NCI-H524 (cell line): ENCODE data around the gene ACP7.
"Not testable (repeated sequence)": the region's sequence is repeated elsewhere in the genome, so short reads cannot be mapped to it uniquely, and the experiment has no call there.

Source experiments
- DNase-seq, 2 experiments: peaks; one replicate each; lab custom pipeline; 2025; lab: John Stamatoyannopoulos, UW

ACP7 gene, protein sequence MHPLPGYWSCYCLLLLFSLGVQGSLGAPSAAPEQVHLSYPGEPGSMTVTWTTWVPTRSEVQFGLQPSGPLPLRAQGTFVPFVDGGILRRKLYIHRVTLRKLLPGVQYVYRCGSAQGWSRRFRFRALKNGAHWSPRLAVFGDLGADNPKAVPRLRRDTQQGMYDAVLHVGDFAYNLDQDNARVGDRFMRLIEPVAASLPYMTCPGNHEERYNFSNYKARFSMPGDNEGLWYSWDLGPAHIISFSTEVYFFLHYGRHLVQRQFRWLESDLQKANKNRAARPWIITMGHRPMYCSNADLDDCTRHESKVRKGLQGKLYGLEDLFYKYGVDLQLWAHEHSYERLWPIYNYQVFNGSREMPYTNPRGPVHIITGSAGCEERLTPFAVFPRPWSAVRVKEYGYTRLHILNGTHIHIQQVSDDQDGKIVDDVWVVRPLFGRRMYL

GRCh38 chr19:39083983-39084731 is at the start of gene ACP7:
ACP7 (plus strand) TSS chr19:39084368; CDS start chr19:39085270, 902 bp downstream.
- no peak for DNase-seq

DNA sequence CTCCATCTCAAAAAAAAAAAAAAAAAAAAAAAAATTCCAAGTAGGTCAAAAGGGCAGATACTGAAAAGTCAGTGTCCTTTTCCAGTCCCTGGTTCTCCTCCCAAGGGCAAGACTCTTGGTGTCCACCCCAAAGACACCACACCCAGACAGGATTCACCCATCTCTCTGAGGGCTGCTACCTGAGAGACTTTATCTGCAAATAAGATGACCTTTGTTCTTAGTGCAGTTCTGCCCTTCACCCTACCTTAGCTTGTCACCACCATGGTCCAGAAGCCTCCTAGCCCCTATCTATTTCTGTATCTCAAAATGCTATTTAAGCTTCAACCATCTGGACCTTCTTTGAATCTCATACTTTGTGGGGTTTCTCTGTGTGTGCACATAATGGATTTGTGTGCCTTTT is 47.6 kb upstream of the ACP7 start:
- no peak for DNase-seq

- no peak for DNase-seq
Observed at GRCh38 chr19:39037194-39037593, 47.0 kb upstream of the ACP7 start.

DNA sequence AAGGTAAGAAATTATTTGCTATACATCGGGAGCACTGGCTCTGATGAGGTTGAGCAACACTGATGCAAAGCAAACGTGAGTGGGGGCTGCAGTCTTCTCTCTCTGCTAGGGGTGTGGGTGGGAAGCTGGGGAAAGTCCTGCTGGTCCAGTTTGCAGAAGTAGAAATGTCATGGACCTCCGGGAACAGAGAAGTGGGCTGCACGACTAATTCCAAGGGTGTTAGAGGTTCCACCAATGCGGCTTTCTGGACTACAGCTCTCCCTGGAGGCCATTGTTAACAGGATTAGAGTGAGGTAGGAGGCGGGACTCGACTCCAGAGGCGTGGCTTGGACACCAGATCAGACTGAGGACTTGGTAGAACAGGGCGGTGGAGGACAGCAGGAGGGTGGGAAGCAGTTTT is 46.1 kb upstream of the ACP7 start:
- peak in 1 of 2 experiments; percentile 59 for DNase-seq

DNA sequence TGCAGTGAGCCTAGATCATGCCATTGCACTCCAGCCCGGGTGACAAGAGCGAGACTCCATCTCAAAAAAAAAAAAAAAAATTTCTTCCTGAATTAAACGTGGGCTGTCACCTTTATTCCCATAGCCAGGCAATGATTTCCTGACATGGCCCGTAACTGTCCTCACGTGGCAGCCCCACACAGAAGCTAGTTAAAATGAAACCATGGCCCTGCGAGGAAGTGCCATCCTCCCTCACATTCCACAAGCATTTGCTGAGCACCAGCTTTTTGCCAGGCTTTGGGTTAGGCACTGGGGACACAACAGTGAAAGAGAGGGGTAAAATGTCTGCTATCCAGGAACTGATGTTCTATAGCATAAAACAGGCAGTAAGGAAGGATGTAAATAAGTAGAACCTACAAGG is 38.7 kb upstream of the ACP7 start:
- no peak for DNase-seq

GRCh38 chr19:39046037-39046821 is 37.9 kb upstream of the ACP7 start:
- DNase-seq: no peak

DNA sequence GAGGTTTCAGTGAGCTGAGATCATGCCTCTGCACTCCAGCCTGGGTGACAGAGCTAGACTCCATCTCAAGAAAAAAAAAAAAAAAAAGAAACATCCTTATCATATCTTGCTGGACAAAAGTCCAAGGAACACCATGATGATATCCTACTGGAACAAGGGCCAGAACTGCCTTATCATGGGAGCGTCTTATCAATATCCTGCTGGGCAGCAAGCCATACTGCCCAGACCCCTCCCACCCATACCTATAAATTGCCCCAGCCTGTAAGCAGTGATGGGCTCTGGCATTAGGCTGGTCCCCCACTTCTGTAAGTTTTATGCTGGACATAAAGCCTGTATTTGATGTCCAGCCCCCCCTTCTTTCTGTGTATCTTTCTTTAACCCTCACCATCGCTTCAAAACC is 37.1 kb upstream of the ACP7 start:
- no peak for DNase-seq

DNA sequence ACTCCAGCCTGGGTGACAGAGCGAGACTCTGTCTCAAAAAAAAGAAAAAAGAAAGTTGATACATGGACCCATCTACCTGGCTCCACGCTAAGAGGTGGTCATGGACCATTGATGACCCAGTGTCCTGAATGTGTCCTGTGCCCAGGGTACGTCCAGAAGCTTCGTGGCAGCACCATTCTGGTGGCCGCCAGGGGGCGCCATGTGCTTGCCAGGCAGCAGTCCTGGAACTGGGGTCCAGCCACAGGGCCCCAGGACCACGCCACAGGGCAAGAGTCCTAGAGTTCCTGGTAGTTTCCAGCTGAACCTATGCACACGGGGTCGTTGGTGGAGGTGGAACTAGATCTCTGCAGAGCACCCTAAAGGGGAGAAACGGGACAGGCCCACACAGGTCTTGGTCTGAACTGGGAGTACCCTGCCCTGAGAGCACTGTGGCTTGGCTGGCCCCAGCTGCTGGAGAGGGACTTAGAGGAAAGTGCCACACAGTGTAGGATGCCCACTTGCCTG is 31.9 kb upstream of the ACP7 start:
- peak in 1 of 2 experiments; percentile 50 for DNase-seq

- DNase-seq: no peak
Observed at GRCh38 chr19:39052846-39053245, 31.3 kb upstream of the ACP7 start.

- no peak for DNase-seq
Observed at GRCh38 chr19:39053276-39054090, 30.7 kb upstream of the ACP7 start.

DNA sequence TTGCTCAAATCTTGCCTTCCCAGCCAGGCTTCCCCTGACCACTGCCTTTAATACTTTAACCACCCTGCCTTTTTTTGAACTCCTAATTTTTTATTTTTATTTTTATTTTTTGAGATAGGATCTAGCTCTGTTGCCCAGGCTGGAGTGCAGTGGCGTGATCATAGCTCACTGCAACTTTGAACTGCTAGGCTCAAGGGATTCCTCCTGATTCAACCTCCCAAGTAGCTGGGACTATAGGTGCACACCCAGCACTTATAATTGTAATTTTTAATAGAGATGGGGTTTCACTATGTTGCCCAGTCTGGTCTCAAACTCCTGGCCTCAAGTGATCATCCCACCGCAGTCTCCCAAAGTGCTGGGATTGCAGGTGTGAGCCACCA is 30.1 kb upstream of the ACP7 start:
- DNase-seq: no peak

GRCh38 chr19:39057615-39058014 is 26.6 kb upstream of the ACP7 start:
- no peak for DNase-seq

- no peak for DNase-seq
Observed at GRCh38 chr19:39059302-39059701, 24.9 kb upstream of the ACP7 start.

GRCh38 chr19:39060171-39060570 is 24.0 kb upstream of the ACP7 start:
- no peak for DNase-seq

- no peak for DNase-seq
Observed at GRCh38 chr19:39064405-39064804, 19.8 kb upstream of the ACP7 start.

DNA sequence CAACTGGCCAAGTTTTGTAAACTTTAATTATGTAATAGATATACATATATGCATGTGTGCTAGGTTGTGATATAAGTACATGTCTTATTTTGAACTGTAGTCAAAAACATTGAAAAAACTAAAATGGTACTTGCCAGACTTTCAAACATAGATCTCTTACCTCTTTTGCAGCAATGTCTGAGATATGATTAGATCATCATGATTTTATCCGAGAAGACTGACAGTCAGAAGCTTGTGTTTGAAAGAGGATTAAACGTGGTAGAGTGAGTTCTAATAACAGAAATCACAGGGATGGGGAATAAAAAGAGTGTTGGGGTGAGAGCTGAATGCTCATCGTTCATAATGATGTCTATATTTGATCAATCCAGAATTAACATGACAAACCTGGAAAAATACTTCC is 18.2 kb upstream of the ACP7 start:
- DNase-seq: no peak

DNA sequence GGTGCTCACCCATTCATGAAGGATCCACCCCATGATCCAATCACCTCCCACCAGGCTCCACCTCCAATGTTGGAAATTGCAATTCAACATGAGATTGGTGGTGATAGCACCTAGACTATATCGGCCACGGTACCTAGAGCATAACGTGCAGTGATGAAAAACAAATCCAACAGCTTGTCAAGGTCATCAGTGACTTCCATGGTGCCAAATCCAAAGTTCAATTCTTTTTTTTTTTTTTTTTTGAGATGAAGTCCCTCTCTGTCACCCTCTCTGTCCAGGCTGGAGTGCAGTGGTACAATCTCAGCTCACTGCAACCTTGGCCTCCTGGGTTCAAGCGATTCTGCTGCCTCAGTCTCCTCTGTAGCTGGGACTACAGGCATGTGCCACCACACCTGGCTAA is 17.1 kb upstream of the ACP7 start:
- no peak for DNase-seq

DNA sequence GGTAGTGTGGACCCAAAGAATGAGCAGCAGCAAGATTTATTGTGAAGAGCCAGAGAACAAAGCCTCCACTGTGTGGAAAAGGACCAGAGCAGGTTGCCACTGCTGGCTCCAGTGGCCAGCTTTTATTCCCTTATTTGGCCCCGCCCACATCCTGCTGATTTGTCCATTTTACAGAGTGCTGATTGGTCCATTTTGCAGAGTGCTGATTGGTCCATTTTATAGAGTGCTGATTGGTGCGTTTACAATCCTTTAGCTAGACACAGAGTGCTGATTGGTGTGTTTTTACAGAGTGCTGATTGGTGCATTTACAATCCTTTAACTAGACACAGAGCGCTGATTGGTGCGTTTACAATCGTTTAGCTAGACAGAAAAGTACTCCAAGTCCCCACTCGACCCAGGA is 15.9 kb upstream of the ACP7 start:
- DNase-seq: not testable (repeated sequence)

DNA sequence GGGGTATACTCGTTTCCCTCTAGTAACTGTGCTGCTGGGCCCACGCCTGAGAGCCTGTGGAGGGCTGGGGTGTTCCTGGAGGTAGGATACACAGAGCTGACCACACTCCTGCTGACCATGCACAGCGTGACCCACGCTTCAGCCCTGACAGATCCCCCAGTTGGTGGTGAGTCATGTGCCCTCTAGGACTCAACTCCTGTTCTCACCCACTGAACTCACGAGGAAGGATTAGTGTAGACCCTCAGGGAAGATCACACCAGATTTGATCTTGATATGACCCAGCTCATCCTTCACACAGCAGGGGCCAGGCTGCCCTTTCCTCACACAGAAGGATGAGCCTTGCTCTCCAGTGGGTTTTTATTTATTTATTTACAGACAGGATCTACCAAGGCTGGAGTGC is 13.3 kb upstream of the ACP7 start:
- DNase-seq: no peak

GRCh38 chr19:39074205-39074692 is 9.9 kb upstream of the ACP7 start:
- DNase-seq: no peak

DNA sequence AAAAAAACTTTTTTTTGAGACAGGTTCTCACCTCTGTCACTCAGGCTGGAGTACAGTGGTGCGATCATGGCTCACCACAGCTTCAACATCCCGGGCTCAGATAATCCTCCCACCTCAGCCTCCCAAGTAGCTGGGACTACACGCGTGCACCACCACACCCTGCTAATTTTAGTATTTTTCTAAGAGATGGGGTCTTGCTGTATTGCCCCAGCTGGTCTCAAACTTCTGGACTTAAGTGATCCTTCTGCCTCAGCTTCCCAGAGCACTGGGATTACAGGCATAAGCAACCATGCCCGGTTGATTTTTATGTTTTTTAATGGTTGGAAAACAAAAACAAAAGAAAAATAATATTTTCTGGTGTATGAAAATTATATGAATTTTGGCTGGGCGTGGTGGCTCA is 9.2 kb upstream of the ACP7 start:
- no peak for DNase-seq
